ENCODE data around the gene PCSK5. TPM values are rescaled to one million over a fixed set of nuclear protein-coding genes. Genes with fewer than 3 reads are reported as not detected.

The PCSK5 gene
- total and polyA plus RNA-seq, 4 donors = 0.58 to 3.6 (median 0.82) TPM

DNA sequence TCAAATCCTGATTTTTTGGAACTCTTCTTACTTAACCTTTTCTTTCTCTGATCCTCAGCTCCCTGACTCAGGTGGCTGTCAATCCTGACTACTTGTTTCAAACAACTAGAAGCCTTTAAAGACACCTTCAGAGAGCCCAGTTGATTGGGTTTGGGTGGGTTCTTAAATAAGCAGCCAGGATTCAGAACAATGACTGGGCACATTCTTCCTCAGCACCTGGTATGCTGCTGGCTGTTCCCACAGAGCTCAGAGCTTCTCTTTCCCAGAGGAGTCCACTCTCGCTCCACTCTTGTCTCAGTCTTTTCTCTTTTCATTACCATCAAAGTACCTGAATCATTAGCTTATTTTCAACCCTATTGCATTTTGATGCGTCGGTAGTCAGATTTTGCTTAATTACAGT lies 22.5 kb downstream of the PCSK5 start (continued):
- TF ChIP-seq FOXA1 (IDR thresholded peaks at IDR 0.05) (no peak), ZBTB33 (IDR thresholded peaks at IDR 0.05) (no peak), MAX (IDR thresholded peaks at IDR 0.05) (no peak), HNF4A (conservative IDR thresholded peaks at IDR 0.05) (no peak), EGR1 (IDR thresholded peaks at IDR 0.05; ENCODE audit: low read depth in 2 of 2) (no peak), NR2F2 (IDR thresholded peaks at IDR 0.05) (no peak)

GRCh38 chr9:75914002-75914401 lies 23.5 kb downstream of the PCSK5 start:
- Histone ChIP-seq H3K27ac (ENCODE audit: low read depth in 1 of 2, low read length in 2 of 2) (no peak overlapping the region), H3K9me3 (ENCODE audit: control insufficient read depth in 4 of 4, low read length in 3 of 4) (no peaks in the 10 kb centered on the region), H3K4me3 (ENCODE audit: low read depth in 1 of 3, low read length in 3 of 3) (no peak overlapping the region), H3K36me3 (ENCODE audit: control insufficient read depth in 4 of 4, insufficient read depth in 3 of 4, low read depth in 1 of 4, low read length in 3 of 4) (no peaks in the 10 kb centered on the region), H3K4me1 (ENCODE audit: control insufficient read depth in 4 of 4, insufficient read depth in 4 of 4, low read length in 3 of 4) (no peaks in the 10 kb centered on the region), H3K9ac (ENCODE audit: low read depth in 1 of 2, low read length in 2 of 2) (no peak overlapping the region), H3K27me3 (ENCODE audit: control insufficient read depth in 4 of 4, insufficient read depth in 4 of 4, low read length in 3 of 4) (peaks cover 0 to 5% (median 0%) of the 10 kb centered on the region in 4 donors)
- WGBS = 82% methylated on average over 4 of the region's 4 CpGs
- DNase-seq (ENCODE audit: low spot score) = no peak
- TF ChIP-seq RXRA (IDR thresholded peaks at IDR 0.05) (no peak), SP1 (IDR thresholded peaks at IDR 0.05) (no peak), ZBTB33 (IDR thresholded peaks at IDR 0.05) (no peak), YY1 (IDR thresholded peaks at IDR 0.05) (no peak), NR2F2 (IDR thresholded peaks at IDR 0.05) (no peak), HNF4A (conservative IDR thresholded peaks at IDR 0.05) (no peak), ATF3 (IDR thresholded peaks at IDR 0.05) (no peak), TAF1 (conservative IDR thresholded peaks at IDR 0.05) (no peak), GABPA (IDR thresholded peaks at IDR 0.05 in 1 of 2, conservative IDR thresholded peaks at IDR 0.05 in 1 of 2) (no peak), JUND (IDR thresholded peaks at IDR 0.05) (no peak)

- no peak overlapping the region for H3K27ac ChIP-seq (ENCODE audit: low read depth in 1 of 2, low read length in 2 of 2)
- H3K9ac ChIP-seq (ENCODE audit: low read depth in 1 of 2, low read length in 2 of 2) = no peak overlapping the region
- peaks cover 0 to 5% (median 0%) of the 10 kb centered on the region in 4 donors for H3K27me3 ChIP-seq (ENCODE audit: control insufficient read depth in 4 of 4, insufficient read depth in 4 of 4, low read length in 3 of 4)
- no peaks in the 10 kb centered on the region for H3K9me3 ChIP-seq (ENCODE audit: control insufficient read depth in 4 of 4, low read length in 3 of 4)
- WGBS = 78% methylated on average over 4 of the region's 4 CpGs
- H3K4me3 ChIP-seq (ENCODE audit: low read depth in 1 of 3, low read length in 3 of 3) = no peak overlapping the region
- no peak for DNase-seq (ENCODE audit: low spot score)
- no peaks in the 10 kb centered on the region for H3K36me3 ChIP-seq (ENCODE audit: control insufficient read depth in 4 of 4, insufficient read depth in 3 of 4, low read depth in 1 of 4, low read length in 3 of 4)
- no peaks in the 10 kb centered on the region for H3K4me1 ChIP-seq (ENCODE audit: control insufficient read depth in 4 of 4, insufficient read depth in 4 of 4, low read length in 3 of 4)
- TF ChIP-seq GABPA (IDR thresholded peaks at IDR 0.05 in 1 of 2, conservative IDR thresholded peaks at IDR 0.05 in 1 of 2) = no peak
- no peak for TF ChIP-seq YY1 (IDR thresholded peaks at IDR 0.05)
- TF ChIP-seq RXRA (IDR thresholded peaks at IDR 0.05) = no peak
- TF ChIP-seq NR2F2 (IDR thresholded peaks at IDR 0.05) = no peak
- TF ChIP-seq, protein P1, sequence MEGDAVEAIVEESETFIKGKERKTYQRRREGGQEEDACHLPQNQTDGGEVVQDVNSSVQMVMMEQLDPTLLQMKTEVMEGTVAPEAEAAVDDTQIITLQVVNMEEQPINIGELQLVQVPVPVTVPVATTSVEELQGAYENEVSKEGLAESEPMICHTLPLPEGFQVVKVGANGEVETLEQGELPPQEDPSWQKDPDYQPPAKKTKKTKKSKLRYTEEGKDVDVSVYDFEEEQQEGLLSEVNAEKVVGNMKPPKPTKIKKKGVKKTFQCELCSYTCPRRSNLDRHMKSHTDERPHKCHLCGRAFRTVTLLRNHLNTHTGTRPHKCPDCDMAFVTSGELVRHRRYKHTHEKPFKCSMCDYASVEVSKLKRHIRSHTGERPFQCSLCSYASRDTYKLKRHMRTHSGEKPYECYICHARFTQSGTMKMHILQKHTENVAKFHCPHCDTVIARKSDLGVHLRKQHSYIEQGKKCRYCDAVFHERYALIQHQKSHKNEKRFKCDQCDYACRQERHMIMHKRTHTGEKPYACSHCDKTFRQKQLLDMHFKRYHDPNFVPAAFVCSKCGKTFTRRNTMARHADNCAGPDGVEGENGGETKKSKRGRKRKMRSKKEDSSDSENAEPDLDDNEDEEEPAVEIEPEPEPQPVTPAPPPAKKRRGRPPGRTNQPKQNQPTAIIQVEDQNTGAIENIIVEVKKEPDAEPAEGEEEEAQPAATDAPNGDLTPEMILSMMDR (IDR thresholded peaks at IDR 0.05; ENCODE audit: low read depth, low read length, missing input control) = no peak
- TF ChIP-seq JUND (IDR thresholded peaks at IDR 0.05) = no peak
- TF ChIP-seq SP1 (IDR thresholded peaks at IDR 0.05) = no peak
- TF ChIP-seq FOXA1 (IDR thresholded peaks at IDR 0.05) = no peak
- no peak for TF ChIP-seq MAX (IDR thresholded peaks at IDR 0.05)
- TF ChIP-seq HNF4G (IDR thresholded peaks at IDR 0.05) = no peak
- TF ChIP-seq, protein P2, sequence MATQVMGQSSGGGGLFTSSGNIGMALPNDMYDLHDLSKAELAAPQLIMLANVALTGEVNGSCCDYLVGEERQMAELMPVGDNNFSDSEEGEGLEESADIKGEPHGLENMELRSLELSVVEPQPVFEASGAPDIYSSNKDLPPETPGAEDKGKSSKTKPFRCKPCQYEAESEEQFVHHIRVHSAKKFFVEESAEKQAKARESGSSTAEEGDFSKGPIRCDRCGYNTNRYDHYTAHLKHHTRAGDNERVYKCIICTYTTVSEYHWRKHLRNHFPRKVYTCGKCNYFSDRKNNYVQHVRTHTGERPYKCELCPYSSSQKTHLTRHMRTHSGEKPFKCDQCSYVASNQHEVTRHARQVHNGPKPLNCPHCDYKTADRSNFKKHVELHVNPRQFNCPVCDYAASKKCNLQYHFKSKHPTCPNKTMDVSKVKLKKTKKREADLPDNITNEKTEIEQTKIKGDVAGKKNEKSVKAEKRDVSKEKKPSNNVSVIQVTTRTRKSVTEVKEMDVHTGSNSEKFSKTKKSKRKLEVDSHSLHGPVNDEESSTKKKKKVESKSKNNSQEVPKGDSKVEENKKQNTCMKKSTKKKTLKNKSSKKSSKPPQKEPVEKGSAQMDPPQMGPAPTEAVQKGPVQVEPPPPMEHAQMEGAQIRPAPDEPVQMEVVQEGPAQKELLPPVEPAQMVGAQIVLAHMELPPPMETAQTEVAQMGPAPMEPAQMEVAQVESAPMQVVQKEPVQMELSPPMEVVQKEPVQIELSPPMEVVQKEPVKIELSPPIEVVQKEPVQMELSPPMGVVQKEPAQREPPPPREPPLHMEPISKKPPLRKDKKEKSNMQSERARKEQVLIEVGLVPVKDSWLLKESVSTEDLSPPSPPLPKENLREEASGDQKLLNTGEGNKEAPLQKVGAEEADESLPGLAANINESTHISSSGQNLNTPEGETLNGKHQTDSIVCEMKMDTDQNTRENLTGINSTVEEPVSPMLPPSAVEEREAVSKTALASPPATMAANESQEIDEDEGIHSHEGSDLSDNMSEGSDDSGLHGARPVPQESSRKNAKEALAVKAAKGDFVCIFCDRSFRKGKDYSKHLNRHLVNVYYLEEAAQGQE (IDR thresholded peaks at IDR 0.05) = no peak
- TF ChIP-seq ATF3 (IDR thresholded peaks at IDR 0.05) = no peak
- no peak for TF ChIP-seq HNF4A (conservative IDR thresholded peaks at IDR 0.05)
- TF ChIP-seq FOXA2 (IDR thresholded peaks at IDR 0.05) = no peak
These were observed 24.5 kb downstream of the PCSK5 start for GRCh38 chr9:75914883-75915452.
